ENCODE results near the gene TAF11L9.
"Not testable (repeated sequence)": the region's sequence is repeated elsewhere in the genome, so short reads cannot be mapped to it uniquely, and the experiment has no call there.

The TAF11L9 gene

DNA sequence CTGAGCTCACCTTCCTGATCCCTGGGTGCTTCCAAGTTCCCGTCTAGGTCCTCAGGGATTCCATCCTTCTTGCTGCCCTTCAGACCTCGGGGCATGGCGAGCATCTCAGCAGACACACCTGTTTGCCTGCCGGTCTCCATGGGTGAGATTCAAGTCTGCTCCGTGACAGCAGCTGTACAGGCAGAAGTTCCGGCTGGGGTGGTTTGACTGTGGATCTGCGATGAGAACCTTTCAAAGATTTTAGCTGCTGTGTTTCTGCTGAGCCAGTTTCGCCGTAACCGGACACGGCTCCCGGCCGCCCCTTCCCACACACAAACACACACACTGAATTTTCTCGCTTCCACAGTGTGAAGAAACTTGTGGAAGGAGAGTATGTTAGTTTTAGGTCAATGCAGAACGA lies at the start of gene TAF11L9:
Gene TAF11L9, minus strand, starts transcription at position 140 of the 400 bp plus-strand sequence.
- DNase-seq: not testable (repeated sequence)

GRCh38 chr5:17634160-17634559 lies 40.0 kb upstream of the TAF11L9 start, which contains the start of gene TAF11L14:
Gene TAF11L14 (plus strand): TSS chr5:17634460.
- no peak for DNase-seq

GRCh38 chr5:17631788-17632187 lies 37.6 kb upstream of the TAF11L9 start, which contains the start of gene TAF11L13:
Gene TAF11L13 (plus strand): TSS chr5:17632088.
- not testable (repeated sequence) for DNase-seq

- DNase-seq: no peak
Observed at GRCh38 chr5:17625686-17626085, 31.5 kb upstream of the TAF11L9 start.

DNA sequence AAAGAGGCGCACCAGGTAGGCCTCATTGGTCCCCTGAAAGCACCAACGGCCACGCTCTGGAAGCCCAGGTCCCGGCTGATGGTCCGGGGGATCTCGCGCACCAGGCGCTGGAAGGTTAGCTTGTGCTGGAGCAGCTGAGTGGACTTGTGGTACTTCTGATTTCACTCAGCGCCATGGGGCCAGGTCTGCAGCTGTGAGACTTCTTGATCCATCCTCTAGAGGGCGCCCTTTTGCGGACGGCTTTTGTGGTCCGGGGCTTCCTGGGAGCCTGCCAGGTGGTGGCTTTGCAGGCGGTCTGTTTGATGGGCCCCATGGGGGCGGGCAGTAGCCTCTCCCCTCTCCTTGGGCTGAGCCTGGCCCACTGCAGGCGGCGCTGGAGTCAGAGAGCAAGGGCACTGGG lies 26.4 kb upstream of the TAF11L9 start:
- no peak for DNase-seq

- DNase-seq: no peak
Observed at GRCh38 chr5:17619354-17619753, 25.2 kb upstream of the TAF11L9 start.

DNA sequence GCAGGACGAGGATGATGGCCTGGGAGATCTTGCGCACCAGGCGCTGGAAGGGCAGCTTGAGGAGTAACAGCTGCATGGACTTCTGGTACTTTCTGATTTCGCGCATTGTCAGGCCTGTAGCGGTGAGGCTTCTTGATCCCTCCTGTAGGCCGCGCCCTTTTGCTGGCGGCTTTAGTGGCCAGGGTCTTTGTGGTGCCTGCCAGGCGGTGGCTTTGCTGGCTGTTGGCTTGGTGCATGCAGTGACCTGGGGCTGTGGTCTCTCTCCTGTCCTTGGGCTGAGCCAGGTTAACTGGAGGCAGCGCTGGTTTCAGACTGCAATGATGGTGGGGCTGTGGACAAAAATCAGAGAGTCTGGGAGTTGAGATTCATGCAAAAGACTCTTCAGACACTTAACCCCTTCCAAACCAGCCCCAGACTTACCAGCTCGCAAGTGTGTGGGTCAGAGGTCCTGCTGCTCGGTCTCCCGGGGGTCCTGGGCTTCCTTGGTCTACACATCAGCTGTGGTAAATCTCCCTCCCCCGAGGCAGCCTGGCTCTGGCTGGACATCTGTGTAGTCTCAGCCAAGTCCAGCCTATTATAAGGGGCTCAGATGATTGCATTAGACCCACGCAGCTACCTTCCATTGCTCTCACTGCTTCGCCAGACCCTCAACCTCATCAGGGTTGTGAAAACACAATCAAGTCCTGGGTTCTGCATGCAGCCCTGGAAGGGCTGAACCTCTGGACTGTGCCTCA lies 20.8 kb upstream of the TAF11L9 start:
- DNase-seq: no peak

DNA sequence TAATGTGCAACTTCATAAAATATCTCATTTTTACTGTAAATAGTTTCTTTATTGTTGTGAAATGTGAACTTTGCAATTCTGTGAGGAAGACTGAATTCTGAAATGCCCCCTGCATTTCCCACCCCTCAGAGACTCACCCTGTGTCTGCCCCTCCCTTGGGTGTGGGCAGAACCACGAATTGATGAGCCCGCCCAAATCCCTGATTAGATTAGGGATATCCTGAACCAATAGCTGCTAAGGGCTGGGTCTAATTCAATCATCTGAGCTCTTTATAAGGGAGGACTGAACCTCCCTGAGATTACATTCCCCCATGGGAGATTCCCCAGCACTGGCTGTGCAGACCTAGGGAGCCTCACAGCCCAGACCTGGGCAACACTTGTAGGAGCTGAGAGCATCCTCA lies 15.9 kb upstream of the TAF11L9 start, which contains the start of gene TAF11L12:
Gene TAF11L12, plus strand, starts transcription at position 301 of the 400 bp plus-strand sequence.
- DNase-seq: not testable (repeated sequence)

GRCh38 chr5:17607461-17607860 lies 13.3 kb upstream of the TAF11L9 start:
- not testable (repeated sequence) for DNase-seq

GRCh38 chr5:17604951-17605350 lies 10.8 kb upstream of the TAF11L9 start:
- DNase-seq: no peak

DNA sequence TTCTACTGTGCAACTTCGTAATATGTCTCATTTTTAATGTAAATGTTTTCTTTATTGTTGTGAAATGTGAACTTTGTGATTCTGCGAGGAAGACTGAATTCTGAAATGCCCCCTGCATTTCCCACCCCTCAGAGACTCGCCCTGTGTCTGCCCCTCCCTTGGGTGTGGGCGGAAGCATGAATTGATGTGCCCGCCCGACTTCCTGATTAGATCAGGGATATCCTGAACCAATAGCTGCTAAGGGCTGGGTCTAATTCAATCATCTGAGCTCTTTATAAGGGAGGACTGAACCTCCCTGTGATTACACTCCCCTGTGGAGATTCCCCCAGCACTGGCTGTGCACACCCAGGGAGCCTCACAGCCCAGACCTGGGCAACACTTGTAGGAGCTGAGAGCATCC lies 9.7 kb upstream of the TAF11L9 start, which contains the start of gene TAF11L11:
Gene TAF11L11, plus strand, starts transcription at position 304 of the 400 bp plus-strand sequence.
- not testable (repeated sequence) for DNase-seq

- not testable (repeated sequence) for DNase-seq
Observed at GRCh38 chr5:17597728-17598127, 3.5 kb upstream of the TAF11L9 start, which contains the start of gene TAF11L10. Gene TAF11L10 (minus strand): TSS chr5:17597828.

DNA sequence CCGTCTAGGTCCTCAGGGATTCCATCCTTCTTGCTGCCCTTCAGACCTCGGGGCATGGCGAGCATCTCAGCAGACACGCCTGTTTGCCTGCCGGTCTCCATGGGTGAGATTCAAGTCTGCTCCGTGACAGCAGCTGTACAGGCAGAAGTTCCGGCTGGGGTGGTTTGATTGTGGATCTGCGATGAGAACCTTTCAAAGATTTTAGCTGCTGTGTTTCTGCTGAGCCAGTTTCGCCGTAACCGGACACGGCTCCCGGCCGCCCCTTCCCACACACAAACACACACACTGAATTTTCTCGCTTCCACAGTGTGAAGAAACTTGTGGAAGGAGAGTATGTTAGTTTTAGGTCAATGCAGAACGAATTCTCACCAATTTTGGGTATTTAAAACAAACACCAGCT lies 3.3 kb downstream of the TAF11L9 start, which contains the start of gene TAF11L8:
Gene TAF11L8, minus strand, starts transcription at position 101 of the 400 bp plus-strand sequence.
- DNase-seq: not testable (repeated sequence)

- DNase-seq: not testable (repeated sequence)
Observed at GRCh38 chr5:17585658-17586057, 8.5 kb downstream of the TAF11L9 start, which contains the start of gene TAF11L7. Gene TAF11L7 (minus strand): TSS chr5:17585758.

Data from suppressor macrophage treated with lipopolysaccharide for 1 hour (primary cell).